Stimulated activated naive CD8-positive, alpha-beta T cell treated with anti-CD3 and anti-CD28 coated beads, Interleukin-15, Interleukin-2, amounts not matched to agents 100 ng/mL and 50 ng/mL, for 24 hours (primary cell): ENCODE results near the gene GADD45GIP1.

Experiments used
- H3K27ac Mint-ChIP-seq: one replicate; pipeline ENCODE4 v1.8.0; 2021; ENCODE audit warnings: mild to moderate bottlenecking, mixed read lengths
- H3K27me3 Mint-ChIP-seq: one replicate; pipeline ENCODE4 v1.8.0; 2021; ENCODE audit warnings: mixed read lengths
- H3K36me3 Mint-ChIP-seq: one replicate; pipeline ENCODE4 v1.8.0; 2021; ENCODE audit warnings: low read depth, mixed read lengths
- H3K4me1 Mint-ChIP-seq: one replicate; pipeline ENCODE4 v1.8.0; 2021; ENCODE audit warnings: low read depth, mixed read lengths
- H3K4me3 Mint-ChIP-seq: one replicate; pipeline ENCODE4 v1.8.0; 2021; ENCODE audit warnings: mild to moderate bottlenecking, mixed read lengths
- H3K9me3 Mint-ChIP-seq: one replicate; pipeline ENCODE4 v1.8.0; 2021; ENCODE audit warnings: mixed read lengths

The GADD45GIP1 gene

DNA sequence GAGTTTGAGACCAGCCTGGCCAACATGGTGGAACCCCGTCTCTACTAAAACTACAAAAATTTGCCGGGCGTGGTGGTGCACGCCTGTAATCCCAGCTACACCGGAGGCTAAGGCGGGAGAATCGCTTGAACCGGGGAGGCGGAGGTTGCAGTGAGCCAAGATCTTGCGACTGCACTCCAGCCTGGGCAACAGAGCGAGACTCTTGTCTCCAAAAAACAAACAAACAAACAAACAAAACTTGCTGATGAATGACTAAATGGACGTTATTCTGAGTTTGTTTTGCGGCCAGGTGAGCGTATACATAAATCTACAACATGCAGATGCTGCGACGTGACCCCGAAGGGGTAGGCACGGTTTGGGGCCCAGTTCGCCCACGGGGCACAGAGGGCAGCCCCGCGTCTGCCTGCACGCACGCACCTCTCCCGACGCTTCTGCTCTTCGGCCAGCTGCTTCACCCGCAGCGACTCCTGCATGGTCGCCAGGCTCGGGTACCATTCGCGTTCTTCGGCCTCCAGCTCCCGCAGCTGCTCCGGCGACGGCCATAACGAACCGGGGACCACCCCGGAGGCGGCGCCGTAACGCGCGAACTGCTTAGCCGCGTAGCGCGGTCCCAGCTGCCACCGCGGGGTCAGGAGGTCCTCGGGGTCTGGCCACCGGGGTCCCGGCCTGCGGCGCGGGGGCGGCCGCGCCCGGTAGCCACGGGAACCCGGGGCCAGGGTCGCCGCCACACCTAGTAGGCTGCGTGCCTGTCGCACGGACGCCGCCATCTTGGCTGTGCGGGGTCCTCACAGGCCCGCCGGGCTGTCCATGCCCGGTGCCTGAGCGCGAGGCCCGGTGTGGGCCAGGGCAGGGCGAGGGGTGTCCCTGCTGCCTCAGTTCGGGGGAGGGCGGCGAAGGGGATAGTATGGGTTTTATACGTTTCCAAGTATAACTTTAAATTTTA lies at the start of gene GADD45GIP1:
Gene GADD45GIP1, minus strand, starts transcription at position 778 of the 943 bp plus-strand sequence. Its CDS starts 11 bp downstream, at position 767.
- peak within 1 kb of the TSS; percentile 89 for H3K4me3 Mint-ChIP-seq
- H3K27me3 Mint-ChIP-seq: no peaks in the 10 kb centered on the region
- peaks cover 29% of the 10 kb centered on the region for H3K36me3 Mint-ChIP-seq
- H3K4me1 Mint-ChIP-seq: peaks cover 29% of the 10 kb centered on the region
- no peaks in the 10 kb centered on the region for H3K9me3 Mint-ChIP-seq
- peak within 1 kb of the TSS; percentile 96 for H3K27ac Mint-ChIP-seq

DNA sequence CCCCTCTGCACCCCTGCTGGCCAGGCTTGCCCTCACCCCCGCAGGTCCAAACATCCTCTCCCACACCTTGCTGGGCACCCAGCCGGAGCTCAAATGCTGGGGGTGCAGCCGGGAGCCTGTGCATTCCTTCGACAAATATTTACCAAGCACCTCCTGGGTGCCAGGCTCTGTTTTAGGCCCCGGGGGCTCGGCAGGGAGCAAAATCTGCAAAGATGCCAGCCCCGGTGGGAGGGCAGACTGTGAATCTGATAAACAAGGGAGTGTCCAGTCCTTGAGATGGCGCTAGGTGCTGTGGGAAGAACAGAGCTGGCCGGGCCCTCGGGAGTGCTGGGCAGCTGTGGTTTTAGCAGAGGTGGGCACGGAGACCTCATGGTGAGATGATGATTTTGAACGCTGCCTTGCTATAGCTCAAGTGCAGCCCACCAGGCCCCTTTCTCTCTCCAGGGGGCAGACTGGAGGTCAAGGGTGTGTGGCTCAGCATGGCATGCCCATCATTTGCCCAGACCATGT lies 48.9 kb upstream of the GADD45GIP1 start:
- no peaks in the 10 kb centered on the region for H3K36me3 Mint-ChIP-seq
- H3K4me3 Mint-ChIP-seq: no peak overlapping the region

DNA sequence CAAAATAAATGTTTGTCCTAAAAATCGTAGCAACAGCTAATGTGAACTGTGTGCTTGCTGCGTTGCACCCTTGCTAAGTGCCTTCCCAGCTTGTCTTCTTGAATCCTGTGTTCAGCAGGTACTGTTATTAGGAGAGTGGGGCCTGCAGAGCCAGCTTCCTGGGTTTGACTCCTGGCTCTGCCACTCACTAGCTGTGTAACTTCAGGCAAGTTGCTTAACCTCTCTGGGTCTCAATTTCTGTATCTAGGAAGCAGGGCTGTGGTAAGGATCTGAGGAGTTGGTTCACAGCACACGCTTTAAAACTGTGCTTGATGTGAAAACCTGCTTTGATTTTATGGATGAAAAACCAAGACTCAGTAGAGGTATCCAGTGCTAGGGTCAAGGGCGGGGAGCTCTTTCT lies 48.2 kb upstream of the GADD45GIP1 start:
- H3K4me1 Mint-ChIP-seq: no peaks in the 10 kb centered on the region
- H3K27me3 Mint-ChIP-seq: peaks cover 8% of the 10 kb centered on the region
- no peaks in the 10 kb centered on the region for H3K36me3 Mint-ChIP-seq
- H3K9me3 Mint-ChIP-seq: no peaks in the 10 kb centered on the region
- H3K27ac Mint-ChIP-seq: no peak overlapping the region
- no peak overlapping the region for H3K4me3 Mint-ChIP-seq

More for the DNA sequence above, 48.9 kb upstream of the GADD45GIP1 start:
- H3K4me1 Mint-ChIP-seq: no peaks in the 10 kb centered on the region
- peaks cover 14% of the 10 kb centered on the region for H3K27me3 Mint-ChIP-seq
- no peaks in the 10 kb centered on the region for H3K9me3 Mint-ChIP-seq
- H3K27ac Mint-ChIP-seq: no peak overlapping the region

DNA sequence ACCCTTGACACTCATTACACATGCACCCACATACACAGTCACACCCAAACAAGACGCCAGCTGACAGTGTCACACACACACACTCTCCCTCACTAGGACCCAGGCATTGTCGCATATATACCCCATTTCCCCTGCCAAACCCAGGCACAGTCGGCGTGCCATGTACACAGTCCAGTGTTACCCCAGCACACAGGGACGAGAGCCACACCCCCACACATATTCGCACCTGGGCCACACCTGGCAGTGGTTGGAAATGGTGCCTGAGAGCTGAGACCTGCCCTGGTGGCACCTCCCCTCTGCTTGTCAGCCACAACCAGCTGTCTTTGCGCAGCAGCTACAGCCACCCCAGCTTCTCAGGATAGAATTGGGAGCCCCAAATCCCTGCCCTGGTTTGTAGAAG lies 47.2 kb upstream of the GADD45GIP1 start:
- Mint-ChIP-seq H3K9me3 (no peaks in the 10 kb centered on the region), H3K27ac (no peak overlapping the region), H3K27me3 (peaks cover 4% of the 10 kb centered on the region), H3K4me3 (no peak overlapping the region), H3K4me1 (no peaks in the 10 kb centered on the region), H3K36me3 (no peaks in the 10 kb centered on the region)

DNA sequence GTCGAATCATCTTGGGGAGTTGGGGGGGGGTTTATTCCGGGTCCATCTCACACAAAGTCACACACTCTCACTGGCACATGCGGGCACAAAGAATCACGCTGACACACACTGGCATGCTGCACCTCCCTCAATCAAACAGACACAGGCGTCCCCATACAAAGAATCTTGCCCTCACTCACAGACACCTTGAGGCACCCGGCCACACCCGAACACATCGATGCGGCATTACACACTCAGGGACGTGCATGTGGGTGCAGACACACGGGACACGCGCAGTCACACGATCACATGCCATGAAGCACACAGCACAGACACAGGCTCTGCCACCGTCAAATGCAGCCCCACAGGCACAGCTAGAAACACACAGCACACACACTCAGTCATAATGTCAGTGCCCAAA lies 46.1 kb upstream of the GADD45GIP1 start:
- no peaks in the 10 kb centered on the region for H3K4me1 Mint-ChIP-seq
- H3K27ac Mint-ChIP-seq: peak overlapping the region; percentile 11
- no peaks in the 10 kb centered on the region for H3K27me3 Mint-ChIP-seq
- H3K4me3 Mint-ChIP-seq: no peak overlapping the region
- H3K36me3 Mint-ChIP-seq: peaks cover 4% of the 10 kb centered on the region
- no peaks in the 10 kb centered on the region for H3K9me3 Mint-ChIP-seq

DNA sequence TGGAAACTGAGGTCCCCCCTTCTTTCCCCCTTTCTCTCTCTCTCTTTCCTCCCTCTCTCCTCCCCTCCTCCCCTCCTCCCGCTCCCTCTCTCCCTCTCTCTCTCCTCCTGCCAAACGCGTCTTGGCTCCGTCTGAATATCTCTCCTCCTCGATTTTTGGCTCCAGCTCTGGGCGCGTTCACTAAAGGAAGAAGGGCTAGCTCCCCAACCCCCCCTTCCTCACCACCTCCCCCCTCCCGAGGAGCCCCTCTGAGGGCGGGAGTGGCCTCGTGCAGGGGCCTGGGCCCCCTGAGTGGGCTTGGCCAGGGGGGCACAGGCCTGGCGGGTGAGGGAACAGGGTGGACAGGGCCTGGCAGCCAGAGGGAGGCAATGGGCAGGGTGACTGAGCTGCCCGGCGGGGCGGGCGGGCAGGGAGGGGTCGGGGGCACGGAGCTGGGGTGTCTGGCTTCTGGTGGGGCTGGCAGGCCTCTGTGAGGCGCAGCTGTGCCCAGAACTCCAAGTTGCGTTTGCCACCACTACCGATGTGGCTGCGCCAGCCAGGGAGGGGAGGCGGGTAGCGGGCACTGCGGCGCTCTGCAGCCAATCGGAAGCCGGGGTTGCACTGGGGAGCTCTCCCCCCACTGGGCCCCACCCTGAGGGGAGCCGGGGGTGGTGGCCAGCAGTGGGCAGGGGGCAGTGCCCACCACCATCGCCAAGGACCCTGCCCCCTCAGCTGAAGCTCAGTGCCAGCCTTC lies 45.3 kb upstream of the GADD45GIP1 start:
- H3K27me3 Mint-ChIP-seq: no peaks in the 10 kb centered on the region
- no peak overlapping the region for H3K27ac Mint-ChIP-seq
- H3K9me3 Mint-ChIP-seq: no peaks in the 10 kb centered on the region
- H3K4me1 Mint-ChIP-seq: no peaks in the 10 kb centered on the region
- no peak overlapping the region for H3K4me3 Mint-ChIP-seq
- H3K36me3 Mint-ChIP-seq: peaks cover 4% of the 10 kb centered on the region

DNA sequence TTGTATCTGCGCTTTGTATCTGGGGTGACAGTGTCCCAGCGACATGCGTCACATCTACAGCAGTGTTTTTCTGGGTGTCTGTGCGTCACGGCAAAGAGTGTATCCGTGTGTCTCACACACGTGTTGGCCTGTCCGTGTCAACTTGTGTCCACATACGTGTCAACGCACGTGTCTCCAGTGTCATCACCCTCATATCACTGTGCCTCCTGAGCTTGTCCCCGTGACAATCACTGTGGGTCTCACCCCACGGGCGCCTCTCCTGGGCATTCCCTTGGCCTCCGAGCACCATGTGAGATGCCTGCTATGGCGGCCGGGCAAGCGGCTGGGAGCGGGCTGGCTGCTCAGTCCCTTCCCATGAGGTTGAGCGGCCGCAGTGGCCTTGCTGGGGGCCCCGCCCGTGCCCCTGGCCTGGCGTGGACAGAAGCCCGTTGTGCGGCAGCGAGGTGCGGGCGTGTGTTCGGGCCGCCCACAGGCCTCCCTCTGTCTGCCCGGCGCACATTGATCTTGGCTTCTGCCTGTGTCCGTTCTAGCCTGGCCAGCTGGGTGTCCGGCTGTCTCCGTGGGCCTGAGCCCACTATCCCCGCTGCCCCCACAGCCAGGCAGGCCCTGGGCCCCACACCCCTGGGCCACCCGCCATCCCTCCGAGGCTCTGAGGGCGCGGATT lies 44.6 kb upstream of the GADD45GIP1 start:
- no peaks in the 10 kb centered on the region for H3K9me3 Mint-ChIP-seq
- no peaks in the 10 kb centered on the region for H3K27me3 Mint-ChIP-seq
- H3K36me3 Mint-ChIP-seq: peaks cover 4% of the 10 kb centered on the region
- H3K27ac Mint-ChIP-seq: no peak overlapping the region
- H3K4me1 Mint-ChIP-seq: no peaks in the 10 kb centered on the region
- no peak overlapping the region for H3K4me3 Mint-ChIP-seq

DNA sequence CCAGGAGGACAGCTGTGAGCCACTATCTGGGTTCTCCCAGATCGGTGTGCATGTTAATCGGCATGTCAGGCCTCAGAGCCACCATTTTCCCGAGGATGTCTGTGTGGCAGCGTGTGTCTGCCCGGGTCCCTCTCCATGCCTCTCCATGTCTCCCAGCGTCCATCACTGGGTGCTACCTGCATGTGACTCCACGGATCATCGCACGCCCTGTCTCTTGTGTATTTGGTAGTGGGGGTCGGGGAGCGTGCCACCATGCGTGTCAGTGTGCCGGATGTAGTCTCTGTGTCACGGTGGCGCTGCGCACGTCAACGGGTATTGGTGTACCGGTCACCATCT lies 44.1 kb upstream of the GADD45GIP1 start:
- H3K27ac Mint-ChIP-seq: no peak overlapping the region
- no peak overlapping the region for H3K4me3 Mint-ChIP-seq
- no peaks in the 10 kb centered on the region for H3K27me3 Mint-ChIP-seq
- H3K9me3 Mint-ChIP-seq: no peaks in the 10 kb centered on the region
- no peaks in the 10 kb centered on the region for H3K4me1 Mint-ChIP-seq
- peaks cover 4% of the 10 kb centered on the region for H3K36me3 Mint-ChIP-seq

DNA sequence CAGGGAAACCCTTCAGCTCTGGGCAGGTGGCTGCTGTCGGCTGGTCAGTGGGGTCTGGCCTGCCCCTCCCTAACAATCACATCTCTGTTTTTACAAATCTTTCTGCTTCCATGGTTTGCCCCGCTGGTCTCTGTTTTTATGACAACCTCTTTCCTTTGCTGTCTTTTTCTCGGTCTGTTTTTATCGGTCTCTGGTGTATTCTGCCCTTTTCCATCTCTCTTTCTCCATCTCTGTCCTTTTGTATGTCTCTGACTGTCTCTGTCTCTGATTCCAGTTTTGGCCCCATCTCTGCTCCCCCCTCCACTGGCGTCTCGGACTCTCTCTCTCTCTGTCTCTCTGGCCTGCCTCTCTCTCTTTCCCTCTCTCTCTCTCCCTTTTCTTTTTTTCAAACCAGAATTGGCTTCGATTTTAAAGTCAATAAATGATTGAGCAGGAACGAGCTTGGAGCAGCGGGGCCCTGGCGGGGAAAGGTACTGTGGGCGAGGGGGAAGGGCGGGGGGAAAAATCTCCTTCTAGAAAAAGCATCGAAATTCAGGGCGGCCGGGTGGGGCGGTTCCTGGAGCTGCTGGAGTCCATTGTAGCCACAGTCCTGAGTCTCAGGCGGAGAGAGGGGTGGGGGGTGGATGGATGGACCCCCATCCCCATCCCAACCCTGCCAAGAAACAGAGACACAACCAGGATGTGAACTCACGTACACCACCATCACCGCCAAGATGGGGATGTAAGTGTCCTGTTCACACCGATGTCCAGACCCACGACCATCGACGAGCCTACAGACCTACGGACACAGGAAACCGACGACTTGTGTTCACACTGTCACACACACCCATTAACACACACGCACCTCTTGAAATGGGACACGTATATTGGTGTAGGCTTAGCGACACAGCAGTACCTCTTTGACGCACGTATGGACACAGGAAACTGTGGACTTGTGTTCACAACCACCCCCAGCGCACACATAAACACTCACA lies 41.2 kb upstream of the GADD45GIP1 start:
- peaks cover 10% of the 10 kb centered on the region for H3K27me3 Mint-ChIP-seq
- no peaks in the 10 kb centered on the region for H3K9me3 Mint-ChIP-seq
- peaks cover 4% of the 10 kb centered on the region for H3K36me3 Mint-ChIP-seq
- H3K27ac Mint-ChIP-seq: no peak overlapping the region
- H3K4me1 Mint-ChIP-seq: peaks cover 7% of the 10 kb centered on the region
- H3K4me3 Mint-ChIP-seq: no peak overlapping the region

DNA sequence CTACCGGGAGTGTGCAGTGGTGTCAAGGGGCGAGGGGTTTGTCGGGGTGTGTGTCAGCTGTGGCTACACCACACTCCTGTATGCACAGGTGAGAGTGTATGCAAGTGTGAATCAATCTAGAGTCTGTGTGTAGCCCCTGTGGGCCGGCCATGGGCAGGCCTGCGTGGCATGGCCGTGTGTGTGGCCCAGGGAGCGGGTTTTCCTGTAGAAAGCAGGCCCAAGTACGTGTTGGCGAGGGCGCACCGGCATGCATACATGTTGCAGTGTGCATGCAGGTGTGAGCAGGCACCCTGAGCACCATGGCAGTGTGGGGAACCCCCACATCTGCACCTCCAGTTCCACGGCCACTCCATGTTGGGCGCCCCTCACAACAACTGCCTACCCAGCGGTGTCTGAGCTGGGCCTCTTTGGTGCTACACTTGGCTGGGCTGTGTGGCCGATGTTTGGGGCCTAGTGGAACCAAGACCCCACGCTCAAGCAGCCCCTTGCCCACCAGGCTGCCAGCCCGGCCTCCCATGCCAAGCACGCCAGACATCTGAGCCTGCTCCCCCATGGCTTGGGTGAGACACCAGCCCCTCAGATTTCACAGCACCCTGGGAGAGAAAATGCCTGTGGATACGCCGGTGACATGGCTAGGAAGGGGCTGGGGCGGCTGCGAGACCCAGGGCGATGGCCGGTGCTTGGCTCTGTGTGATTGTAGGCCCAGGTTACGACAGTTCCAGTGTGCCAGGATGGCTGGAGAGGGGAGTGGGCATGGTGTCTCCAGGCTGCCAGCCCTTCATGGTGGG lies 40.4 kb upstream of the GADD45GIP1 start:
- peaks cover 4% of the 10 kb centered on the region for H3K36me3 Mint-ChIP-seq
- H3K27me3 Mint-ChIP-seq: peaks cover 10% of the 10 kb centered on the region
- H3K4me3 Mint-ChIP-seq: peak overlapping the region; percentile 56

DNA sequence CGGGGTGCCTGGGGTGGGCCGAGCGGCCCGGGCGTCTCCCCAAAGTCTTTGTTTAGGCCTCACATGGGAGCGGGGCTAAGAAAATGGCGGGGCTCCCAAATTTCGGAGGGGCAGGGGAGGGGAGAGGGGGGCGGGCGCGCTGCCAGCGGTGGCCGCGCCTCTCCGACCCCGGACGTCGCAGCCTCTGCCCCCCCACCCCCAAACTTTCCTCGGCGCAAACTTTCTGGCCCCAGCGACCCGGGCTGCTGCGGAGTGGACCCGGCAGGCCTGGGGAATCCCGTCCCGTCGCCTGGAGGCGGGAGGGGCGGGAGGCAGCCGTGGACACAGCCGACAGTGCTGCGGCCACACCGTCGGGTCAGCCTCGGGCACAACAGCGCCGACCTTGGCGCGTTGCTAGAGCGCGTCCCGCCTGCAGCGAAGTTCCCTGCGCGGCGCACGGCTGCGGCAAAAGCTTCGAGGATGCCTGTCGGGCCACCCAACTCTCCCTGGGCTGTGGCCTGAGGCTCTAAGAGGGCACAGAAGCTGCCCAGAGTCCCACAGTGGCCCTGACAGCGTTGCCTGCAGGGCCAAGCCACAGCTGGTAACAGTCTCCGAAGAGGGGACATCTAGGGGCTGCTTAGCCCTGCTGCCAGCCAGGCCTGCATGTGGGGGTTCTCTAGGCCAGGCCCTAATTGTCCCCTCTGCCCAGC lies 39.5 kb upstream of the GADD45GIP1 start:
- Mint-ChIP-seq H3K27ac (no peak overlapping the region), H3K9me3 (no peaks in the 10 kb centered on the region), H3K4me1 (peaks cover 7% of the 10 kb centered on the region), H3K36me3 (peaks cover 4% of the 10 kb centered on the region), H3K4me3 (peak overlapping the region; percentile 56), H3K27me3 (peaks cover 10% of the 10 kb centered on the region)

More for the DNA sequence above, 40.4 kb upstream of the GADD45GIP1 start:
- Mint-ChIP-seq H3K4me1 (peaks cover 7% of the 10 kb centered on the region), H3K27ac (no peak overlapping the region), H3K9me3 (no peaks in the 10 kb centered on the region)

DNA sequence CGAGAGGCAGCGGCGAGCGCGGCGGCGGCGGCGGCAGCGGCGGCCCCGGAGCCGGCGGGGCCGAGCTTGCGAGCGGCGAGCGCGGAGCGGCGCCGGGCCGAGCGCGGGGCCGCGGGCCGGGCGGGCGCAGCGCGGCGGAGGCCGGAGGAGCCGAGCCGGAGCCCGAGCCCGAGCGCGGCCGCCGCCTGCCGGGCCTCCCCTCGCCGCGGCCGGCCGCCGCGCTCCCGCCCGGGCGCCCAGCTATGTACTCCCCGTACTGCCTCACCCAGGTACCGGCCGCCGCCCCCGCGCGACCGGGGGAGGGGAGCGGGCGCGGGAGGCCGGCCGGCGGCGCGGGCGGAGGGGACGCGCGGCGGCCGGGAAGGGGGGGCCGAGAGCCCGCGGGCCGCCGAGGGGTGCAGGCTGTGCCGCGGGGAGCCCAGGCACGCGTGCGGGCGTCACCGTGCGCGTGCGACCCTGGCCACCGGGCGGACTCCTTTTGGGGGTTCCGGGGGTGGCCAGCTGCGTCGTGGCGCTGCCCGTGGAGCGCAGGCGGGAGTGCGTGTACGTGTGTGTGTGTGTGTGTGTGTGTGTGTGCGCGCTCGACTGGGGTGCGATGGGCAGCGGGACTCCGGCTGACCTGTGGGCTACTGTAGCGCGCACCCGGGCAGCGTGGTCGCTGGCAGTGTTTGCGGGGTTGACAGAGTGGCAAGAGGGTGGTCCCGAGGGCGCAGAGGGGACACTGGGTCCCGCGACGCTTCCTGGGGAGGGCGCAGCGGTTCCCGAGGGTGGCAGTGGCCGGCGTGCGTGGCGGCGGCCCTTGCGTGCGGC lies 38.8 kb upstream of the GADD45GIP1 start:
- Mint-ChIP-seq H3K27ac (peak overlapping the region; percentile 72), H3K9me3 (no peaks in the 10 kb centered on the region), H3K27me3 (peaks cover 10% of the 10 kb centered on the region), H3K4me3 (peak overlapping the region; percentile 82), H3K36me3 (peaks cover 4% of the 10 kb centered on the region), H3K4me1 (peaks cover 7% of the 10 kb centered on the region)
